ENCODE measurements around the gene PLPPR4. TPM values are rescaled to one million over a fixed set of nuclear protein-coding genes. Genes with fewer than 3 reads are reported as not detected.

Gene PLPPR4, protein sequence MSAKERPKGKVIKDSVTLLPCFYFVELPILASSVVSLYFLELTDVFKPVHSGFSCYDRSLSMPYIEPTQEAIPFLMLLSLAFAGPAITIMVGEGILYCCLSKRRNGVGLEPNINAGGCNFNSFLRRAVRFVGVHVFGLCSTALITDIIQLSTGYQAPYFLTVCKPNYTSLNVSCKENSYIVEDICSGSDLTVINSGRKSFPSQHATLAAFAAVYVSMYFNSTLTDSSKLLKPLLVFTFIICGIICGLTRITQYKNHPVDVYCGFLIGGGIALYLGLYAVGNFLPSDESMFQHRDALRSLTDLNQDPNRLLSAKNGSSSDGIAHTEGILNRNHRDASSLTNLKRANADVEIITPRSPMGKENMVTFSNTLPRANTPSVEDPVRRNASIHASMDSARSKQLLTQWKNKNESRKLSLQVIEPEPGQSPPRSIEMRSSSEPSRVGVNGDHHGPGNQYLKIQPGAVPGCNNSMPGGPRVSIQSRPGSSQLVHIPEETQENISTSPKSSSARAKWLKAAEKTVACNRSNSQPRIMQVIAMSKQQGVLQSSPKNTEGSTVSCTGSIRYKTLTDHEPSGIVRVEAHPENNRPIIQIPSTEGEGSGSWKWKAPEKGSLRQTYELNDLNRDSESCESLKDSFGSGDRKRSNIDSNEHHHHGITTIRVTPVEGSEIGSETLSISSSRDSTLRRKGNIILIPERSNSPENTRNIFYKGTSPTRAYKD
- under 1 TPM; 0.17 to 0.61 TPM for total RNA-seq
- polyA plus RNA-seq = under 1 TPM; 0.02 to 0.22 TPM

DNA sequence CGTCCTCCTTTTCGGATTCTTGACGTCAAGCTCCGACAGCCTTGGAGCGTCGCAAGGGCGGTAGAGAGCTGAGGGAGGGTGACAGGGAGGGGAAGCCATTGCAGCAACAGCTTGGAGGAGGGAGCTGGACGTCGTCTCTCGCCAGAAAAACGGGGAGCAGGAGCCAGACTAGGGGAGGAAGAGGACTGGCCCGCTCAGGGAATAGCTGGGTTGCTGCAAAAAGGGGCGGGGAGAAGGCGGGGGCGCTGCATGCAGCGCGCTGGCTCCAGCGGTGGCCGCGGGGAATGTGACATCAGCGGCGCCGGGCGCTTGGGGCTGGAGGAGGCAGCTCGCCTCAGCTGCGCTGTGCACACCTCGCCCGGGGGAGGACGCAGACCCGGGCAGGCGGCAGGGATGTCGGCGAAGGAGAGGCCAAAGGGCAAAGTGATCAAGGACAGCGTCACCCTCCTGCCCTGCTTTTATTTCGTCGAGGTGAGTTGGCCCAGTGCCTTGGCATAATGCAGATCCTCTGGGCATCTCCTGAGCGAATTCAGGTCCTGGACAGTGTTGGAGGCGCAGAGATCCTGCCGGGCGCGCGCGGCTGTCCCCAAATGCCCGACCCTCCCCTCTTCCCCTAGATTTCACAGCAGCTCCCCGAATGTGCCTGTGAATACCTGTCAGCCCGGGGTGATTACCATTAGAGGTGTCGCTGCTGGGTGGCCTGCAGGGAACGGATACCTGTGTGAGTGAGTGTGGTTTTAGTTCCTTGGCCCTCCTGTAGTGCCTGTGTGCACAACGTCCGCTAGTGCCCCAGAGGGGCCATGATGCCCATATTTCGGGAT lies at the start of gene PLPPR4:
Gene PLPPR4, plus strand, starts transcription at position 292 of the 821 bp plus-strand sequence. Its CDS starts 102 bp downstream, at position 394.
- no peaks in the 10 kb centered on the region for H3K27me3 ChIP-seq (ENCODE audit: control insufficient read depth in 4 of 4, insufficient read depth in 4 of 4, low read length in 3 of 4)
- H3K9ac ChIP-seq (ENCODE audit: low read depth in 1 of 2, low read length in 2 of 2) = no peak within 1 kb of the TSS
- peaks cover 3 to 12% (median 7%) of the 10 kb centered on the region in 4 donors for H3K4me1 ChIP-seq (ENCODE audit: control insufficient read depth in 4 of 4, insufficient read depth in 4 of 4, low read length in 3 of 4)
- peak; percentile 37 for DNase-seq (ENCODE audit: low spot score)
- 5% methylated on average over 51 of the region's 51 CpGs for WGBS
- no peak within 1 kb of the TSS for H3K27ac ChIP-seq (ENCODE audit: low read depth in 1 of 2, low read length in 2 of 2)
- H3K4me3 ChIP-seq (ENCODE audit: low read depth in 1 of 3, low read length in 3 of 3) = peak within 1 kb of the TSS; percentile 45 to 56 (median 48)
- H3K36me3 ChIP-seq (ENCODE audit: control insufficient read depth in 4 of 4, insufficient read depth in 3 of 4, low read depth in 1 of 4, low read length in 3 of 4) = no peaks in the 10 kb centered on the region
- peak in 1 of 2 donors; percentile 27 for TF ChIP-seq RAD21 (IDR thresholded peaks at IDR 0.05)
- no peak for TF ChIP-seq SP1 (IDR thresholded peaks at IDR 0.05)
- no peaks in the 10 kb centered on the region for H3K9me3 ChIP-seq (ENCODE audit: control insufficient read depth in 4 of 4, low read length in 3 of 4)

DNA sequence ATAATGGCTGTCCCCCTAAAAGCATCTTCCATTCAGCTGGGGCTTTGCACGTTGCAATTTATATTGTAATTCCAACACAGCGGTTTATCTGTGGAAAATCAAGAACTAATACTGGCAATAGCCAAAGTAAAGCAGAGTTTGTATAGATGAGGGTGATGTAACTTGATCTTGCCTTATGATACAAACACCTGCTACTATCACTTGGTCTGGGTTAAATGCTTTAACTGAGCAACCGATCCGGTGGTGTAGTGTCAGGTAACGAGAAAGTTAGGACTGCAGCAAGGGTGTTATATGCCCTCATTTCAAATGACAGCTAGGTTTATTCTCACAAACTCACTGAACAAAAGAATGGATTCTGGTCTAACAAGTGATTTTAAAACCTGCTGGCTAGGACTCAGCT lies 47.3 kb upstream of the PLPPR4 start:
- TF ChIP-seq FOXA1 (IDR thresholded peaks at IDR 0.05) (no peak), FOXA2 (IDR thresholded peaks at IDR 0.05) (no peak), YY1 (IDR thresholded peaks at IDR 0.05) (no peak), HNF4A (conservative IDR thresholded peaks at IDR 0.05) (no peak), GABPA (IDR thresholded peaks at IDR 0.05 in 1 of 2, conservative IDR thresholded peaks at IDR 0.05 in 1 of 2) (no peak), SP1 (IDR thresholded peaks at IDR 0.05) (no peak), HNF4G (IDR thresholded peaks at IDR 0.05) (no peak), EGR1 (IDR thresholded peaks at IDR 0.05; ENCODE audit: low read depth in 2 of 2) (no peak)
- TF ChIP-seq, protein P1, sequence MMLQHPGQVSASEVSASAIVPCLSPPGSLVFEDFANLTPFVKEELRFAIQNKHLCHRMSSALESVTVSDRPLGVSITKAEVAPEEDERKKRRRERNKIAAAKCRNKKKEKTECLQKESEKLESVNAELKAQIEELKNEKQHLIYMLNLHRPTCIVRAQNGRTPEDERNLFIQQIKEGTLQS (IDR thresholded peaks at IDR 0.05) = no peak
- TF ChIP-seq, protein P2, sequence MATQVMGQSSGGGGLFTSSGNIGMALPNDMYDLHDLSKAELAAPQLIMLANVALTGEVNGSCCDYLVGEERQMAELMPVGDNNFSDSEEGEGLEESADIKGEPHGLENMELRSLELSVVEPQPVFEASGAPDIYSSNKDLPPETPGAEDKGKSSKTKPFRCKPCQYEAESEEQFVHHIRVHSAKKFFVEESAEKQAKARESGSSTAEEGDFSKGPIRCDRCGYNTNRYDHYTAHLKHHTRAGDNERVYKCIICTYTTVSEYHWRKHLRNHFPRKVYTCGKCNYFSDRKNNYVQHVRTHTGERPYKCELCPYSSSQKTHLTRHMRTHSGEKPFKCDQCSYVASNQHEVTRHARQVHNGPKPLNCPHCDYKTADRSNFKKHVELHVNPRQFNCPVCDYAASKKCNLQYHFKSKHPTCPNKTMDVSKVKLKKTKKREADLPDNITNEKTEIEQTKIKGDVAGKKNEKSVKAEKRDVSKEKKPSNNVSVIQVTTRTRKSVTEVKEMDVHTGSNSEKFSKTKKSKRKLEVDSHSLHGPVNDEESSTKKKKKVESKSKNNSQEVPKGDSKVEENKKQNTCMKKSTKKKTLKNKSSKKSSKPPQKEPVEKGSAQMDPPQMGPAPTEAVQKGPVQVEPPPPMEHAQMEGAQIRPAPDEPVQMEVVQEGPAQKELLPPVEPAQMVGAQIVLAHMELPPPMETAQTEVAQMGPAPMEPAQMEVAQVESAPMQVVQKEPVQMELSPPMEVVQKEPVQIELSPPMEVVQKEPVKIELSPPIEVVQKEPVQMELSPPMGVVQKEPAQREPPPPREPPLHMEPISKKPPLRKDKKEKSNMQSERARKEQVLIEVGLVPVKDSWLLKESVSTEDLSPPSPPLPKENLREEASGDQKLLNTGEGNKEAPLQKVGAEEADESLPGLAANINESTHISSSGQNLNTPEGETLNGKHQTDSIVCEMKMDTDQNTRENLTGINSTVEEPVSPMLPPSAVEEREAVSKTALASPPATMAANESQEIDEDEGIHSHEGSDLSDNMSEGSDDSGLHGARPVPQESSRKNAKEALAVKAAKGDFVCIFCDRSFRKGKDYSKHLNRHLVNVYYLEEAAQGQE (IDR thresholded peaks at IDR 0.05) = no peak
- TF ChIP-seq, protein P3, sequence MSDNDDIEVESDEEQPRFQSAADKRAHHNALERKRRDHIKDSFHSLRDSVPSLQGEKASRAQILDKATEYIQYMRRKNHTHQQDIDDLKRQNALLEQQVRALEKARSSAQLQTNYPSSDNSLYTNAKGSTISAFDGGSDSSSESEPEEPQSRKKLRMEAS (IDR thresholded peaks at IDR 0.05) = no peak
- TF ChIP-seq, protein P4, sequence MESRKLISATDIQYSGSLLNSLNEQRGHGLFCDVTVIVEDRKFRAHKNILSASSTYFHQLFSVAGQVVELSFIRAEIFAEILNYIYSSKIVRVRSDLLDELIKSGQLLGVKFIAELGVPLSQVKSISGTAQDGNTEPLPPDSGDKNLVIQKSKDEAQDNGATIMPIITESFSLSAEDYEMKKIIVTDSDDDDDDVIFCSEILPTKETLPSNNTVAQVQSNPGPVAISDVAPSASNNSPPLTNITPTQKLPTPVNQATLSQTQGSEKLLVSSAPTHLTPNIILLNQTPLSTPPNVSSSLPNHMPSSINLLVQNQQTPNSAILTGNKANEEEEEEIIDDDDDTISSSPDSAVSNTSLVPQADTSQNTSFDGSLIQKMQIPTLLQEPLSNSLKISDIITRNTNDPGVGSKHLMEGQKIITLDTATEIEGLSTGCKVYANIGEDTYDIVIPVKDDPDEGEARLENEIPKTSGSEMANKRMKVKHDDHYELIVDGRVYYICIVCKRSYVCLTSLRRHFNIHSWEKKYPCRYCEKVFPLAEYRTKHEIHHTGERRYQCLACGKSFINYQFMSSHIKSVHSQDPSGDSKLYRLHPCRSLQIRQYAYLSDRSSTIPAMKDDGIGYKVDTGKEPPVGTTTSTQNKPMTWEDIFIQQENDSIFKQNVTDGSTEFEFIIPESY (IDR thresholded peaks at IDR 0.05) = no peak
- TF ChIP-seq, protein P5, sequence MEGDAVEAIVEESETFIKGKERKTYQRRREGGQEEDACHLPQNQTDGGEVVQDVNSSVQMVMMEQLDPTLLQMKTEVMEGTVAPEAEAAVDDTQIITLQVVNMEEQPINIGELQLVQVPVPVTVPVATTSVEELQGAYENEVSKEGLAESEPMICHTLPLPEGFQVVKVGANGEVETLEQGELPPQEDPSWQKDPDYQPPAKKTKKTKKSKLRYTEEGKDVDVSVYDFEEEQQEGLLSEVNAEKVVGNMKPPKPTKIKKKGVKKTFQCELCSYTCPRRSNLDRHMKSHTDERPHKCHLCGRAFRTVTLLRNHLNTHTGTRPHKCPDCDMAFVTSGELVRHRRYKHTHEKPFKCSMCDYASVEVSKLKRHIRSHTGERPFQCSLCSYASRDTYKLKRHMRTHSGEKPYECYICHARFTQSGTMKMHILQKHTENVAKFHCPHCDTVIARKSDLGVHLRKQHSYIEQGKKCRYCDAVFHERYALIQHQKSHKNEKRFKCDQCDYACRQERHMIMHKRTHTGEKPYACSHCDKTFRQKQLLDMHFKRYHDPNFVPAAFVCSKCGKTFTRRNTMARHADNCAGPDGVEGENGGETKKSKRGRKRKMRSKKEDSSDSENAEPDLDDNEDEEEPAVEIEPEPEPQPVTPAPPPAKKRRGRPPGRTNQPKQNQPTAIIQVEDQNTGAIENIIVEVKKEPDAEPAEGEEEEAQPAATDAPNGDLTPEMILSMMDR (IDR thresholded peaks at IDR 0.05; ENCODE audit: low read depth, low read length, missing input control) = no peak
- H3K27ac ChIP-seq (ENCODE audit: low read depth in 1 of 2, low read length in 2 of 2) = no peak overlapping the region
- WGBS = 80% methylated on average over 5 of the region's 5 CpGs
- no peaks in the 10 kb centered on the region for H3K9me3 ChIP-seq (ENCODE audit: control insufficient read depth in 4 of 4, low read length in 3 of 4)
- H3K36me3 ChIP-seq (ENCODE audit: control insufficient read depth in 4 of 4, insufficient read depth in 3 of 4, low read depth in 1 of 4, low read length in 3 of 4) = no peaks in the 10 kb centered on the region
- H3K27me3 ChIP-seq (ENCODE audit: control insufficient read depth in 4 of 4, insufficient read depth in 4 of 4, low read length in 3 of 4) = no peaks in the 10 kb centered on the region
- DNase-seq (ENCODE audit: low spot score) = no peak
- no peaks in the 10 kb centered on the region for H3K4me1 ChIP-seq (ENCODE audit: control insufficient read depth in 4 of 4, insufficient read depth in 4 of 4, low read length in 3 of 4)
- H3K9ac ChIP-seq (ENCODE audit: low read depth in 1 of 2, low read length in 2 of 2) = no peak overlapping the region
- no peak overlapping the region for H3K4me3 ChIP-seq (ENCODE audit: low read depth in 1 of 3, low read length in 3 of 3)

Data from liver (tissue), 9 donors.